Nephron (organoid): ENCODE measurements around the gene PAX7.

Experiments
- H3K27ac Mint-ChIP-seq, 3 experiments: 2 replicates each; pipeline ENCODE4 v1.8.0; 2020; ENCODE audit warnings: mixed read lengths in 3 of 3, mild to moderate bottlenecking in 2 of 3, moderate library complexity in 1 of 3
- H3K27me3 Mint-ChIP-seq: 2 replicates; pipeline ENCODE4 v1.8.0; 2021; ENCODE audit warnings: low read depth, mild to moderate bottlenecking, moderate library complexity, mixed read lengths
- H3K36me3 Mint-ChIP-seq: 2 replicates; pipeline ENCODE4 v1.8.0; 2020; ENCODE audit warnings: low read depth, mixed read lengths
- H3K4me1 Mint-ChIP-seq: 2 replicates; pipeline ENCODE4 v1.8.0; 2020; ENCODE audit warnings: mixed read lengths
- H3K4me3 Mint-ChIP-seq, 3 experiments: 2 replicates each; pipeline ENCODE4 v1.8.0; 2020; ENCODE audit warnings: mild to moderate bottlenecking in 3 of 3, mixed read lengths in 3 of 3, moderate library complexity in 2 of 3
- H3K9me3 Mint-ChIP-seq: 2 replicates; pipeline ENCODE4 v1.8.0; 2020; ENCODE audit warnings: mixed read lengths
- TF ChIP-seq, protein P1 (sequence below), 3 experiments: fragments of 200-600 bp; sonication (generic); IDR thresholded peaks; one replicate each; pipeline ENCODE4 v1.5.0; 2021; ENCODE audit warnings: antibody characterized with exemption in 3 of 3; ENCODE audit not compliant: unreplicated experiment in 3 of 3

The PAX7 gene

DNA sequence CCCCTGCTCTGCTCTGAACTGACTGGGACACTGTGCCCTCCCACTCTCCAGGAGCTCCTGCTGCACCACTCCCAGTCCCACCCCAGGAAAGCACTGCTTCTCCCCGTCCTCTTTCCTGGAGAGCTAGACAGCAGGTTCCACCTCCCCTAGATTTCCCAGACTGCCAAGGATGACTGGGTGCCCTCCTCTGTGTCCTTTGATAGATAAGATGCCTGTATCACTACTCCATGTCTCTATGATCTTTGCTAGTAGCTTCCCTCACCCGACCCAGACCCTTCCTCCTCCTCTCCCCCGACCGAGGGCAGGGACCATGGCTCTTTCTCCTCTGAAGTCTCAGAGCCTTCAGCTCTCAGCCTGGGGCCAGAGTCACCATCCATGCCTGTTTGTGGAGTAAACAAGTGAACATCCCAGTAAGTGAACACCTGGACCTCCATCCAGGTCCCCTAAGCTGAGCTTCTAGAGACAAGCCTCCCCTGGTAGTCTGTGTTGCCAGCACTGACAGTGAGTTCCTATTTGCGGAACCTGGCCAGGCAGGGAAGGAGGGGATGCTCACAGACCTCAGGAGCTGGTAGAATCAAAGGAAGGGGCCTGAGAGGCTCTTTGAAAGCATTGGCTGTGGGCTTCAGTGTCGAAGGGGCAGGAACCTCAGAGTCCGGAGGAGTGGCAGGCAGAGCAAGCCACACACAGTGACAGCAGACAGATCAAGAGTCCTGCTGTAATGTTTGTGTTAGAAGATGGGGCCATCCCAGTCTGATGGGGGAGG, 104.0 kb downstream of the PAX7 start:
- Mint-ChIP-seq H3K27me3 (peaks cover 32% of the 10 kb centered on the region), H3K4me3 (no peak overlapping the region), H3K4me1 (peaks cover 11% of the 10 kb centered on the region), H3K9me3 (no peaks in the 10 kb centered on the region), H3K27ac (peak overlapping the region in 1 of 3 experiments; percentile 23), H3K36me3 (no peaks in the 10 kb centered on the region)
- TF ChIP-seq, protein P1, sequence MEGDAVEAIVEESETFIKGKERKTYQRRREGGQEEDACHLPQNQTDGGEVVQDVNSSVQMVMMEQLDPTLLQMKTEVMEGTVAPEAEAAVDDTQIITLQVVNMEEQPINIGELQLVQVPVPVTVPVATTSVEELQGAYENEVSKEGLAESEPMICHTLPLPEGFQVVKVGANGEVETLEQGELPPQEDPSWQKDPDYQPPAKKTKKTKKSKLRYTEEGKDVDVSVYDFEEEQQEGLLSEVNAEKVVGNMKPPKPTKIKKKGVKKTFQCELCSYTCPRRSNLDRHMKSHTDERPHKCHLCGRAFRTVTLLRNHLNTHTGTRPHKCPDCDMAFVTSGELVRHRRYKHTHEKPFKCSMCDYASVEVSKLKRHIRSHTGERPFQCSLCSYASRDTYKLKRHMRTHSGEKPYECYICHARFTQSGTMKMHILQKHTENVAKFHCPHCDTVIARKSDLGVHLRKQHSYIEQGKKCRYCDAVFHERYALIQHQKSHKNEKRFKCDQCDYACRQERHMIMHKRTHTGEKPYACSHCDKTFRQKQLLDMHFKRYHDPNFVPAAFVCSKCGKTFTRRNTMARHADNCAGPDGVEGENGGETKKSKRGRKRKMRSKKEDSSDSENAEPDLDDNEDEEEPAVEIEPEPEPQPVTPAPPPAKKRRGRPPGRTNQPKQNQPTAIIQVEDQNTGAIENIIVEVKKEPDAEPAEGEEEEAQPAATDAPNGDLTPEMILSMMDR (IDR thresholded peaks at IDR 0.05; ENCODE audit: unreplicated experiment in 3 of 3), result no peak

DNA sequence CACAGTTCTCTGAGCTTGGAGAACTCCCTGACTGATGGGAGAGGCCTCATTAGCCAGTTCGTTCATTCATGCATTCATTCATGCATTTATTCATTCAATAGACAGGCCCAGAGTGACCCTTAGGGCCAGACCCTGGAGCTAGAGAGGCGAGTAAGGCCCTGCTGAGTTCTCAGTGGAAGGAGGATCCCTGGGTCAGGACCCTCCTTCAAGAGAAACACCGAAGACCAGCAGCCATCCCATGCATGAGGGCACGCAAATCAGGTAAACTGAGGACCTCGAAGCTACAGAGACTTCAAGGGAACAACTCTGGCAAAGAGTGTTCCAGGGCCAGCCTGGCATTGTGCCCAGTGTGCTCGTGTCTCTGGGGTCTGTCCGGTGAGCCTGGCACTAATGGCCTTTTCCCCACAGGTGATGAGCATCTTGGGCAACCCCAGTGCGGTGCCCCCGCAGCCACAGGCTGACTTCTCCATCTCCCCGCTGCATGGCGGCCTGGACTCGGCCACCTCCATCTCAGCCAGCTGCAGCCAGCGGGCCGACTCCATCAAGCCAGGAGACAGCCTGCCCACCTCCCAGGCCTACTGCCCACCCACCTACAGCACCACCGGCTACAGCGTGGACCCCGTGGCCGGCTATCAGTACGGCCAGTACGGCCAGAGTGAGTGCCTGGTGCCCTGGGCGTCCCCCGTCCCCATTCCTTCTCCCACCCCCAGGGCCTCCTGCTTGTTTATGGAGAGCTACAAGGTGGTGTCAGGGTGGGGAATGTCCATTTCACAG, 104.8 kb downstream of the PAX7 start:
- Mint-ChIP-seq H3K4me3 (no peak overlapping the region), H3K4me1 (peaks cover 11% of the 10 kb centered on the region), H3K9me3 (no peaks in the 10 kb centered on the region), H3K27ac (peak overlapping the region in 1 of 3 experiments; percentile 23), H3K36me3 (no peaks in the 10 kb centered on the region), H3K27me3 (peaks cover 36% of the 10 kb centered on the region)
- TF ChIP-seq, protein P1 (IDR thresholded peaks at IDR 0.05; ENCODE audit: unreplicated experiment in 3 of 3), result no peak

DNA sequence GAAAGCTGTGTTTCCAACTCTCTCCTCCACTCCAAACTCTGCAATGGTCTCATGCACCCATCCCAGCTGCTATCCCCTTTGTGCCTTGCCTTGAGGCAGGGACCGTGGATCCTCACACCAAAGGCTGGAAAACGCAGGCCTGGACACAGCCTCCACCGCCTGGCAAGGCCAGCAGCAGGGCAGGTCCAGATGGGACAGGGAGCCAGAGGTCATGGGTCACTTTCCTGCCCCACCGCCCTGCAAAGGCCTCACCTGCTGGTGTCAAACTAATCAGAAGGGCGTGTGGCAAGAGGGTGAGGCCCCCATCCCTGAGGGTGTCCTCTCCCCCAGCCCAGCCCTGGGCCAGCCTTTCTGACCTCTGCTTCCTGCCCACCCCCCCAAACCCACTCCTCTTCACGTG, 106.3 kb downstream of the PAX7 start:
- no peaks in the 10 kb centered on the region for H3K9me3 Mint-ChIP-seq
- H3K4me3 Mint-ChIP-seq, result no peak overlapping the region
- peaks cover 9% of the 10 kb centered on the region for H3K4me1 Mint-ChIP-seq
- H3K27me3 Mint-ChIP-seq, result peaks cover 49% of the 10 kb centered on the region
- no peaks in the 10 kb centered on the region for H3K36me3 Mint-ChIP-seq
- TF ChIP-seq, protein P1 (IDR thresholded peaks at IDR 0.05; ENCODE audit: unreplicated experiment in 3 of 3), result no peak
- H3K27ac Mint-ChIP-seq, result no peak overlapping the region

DNA sequence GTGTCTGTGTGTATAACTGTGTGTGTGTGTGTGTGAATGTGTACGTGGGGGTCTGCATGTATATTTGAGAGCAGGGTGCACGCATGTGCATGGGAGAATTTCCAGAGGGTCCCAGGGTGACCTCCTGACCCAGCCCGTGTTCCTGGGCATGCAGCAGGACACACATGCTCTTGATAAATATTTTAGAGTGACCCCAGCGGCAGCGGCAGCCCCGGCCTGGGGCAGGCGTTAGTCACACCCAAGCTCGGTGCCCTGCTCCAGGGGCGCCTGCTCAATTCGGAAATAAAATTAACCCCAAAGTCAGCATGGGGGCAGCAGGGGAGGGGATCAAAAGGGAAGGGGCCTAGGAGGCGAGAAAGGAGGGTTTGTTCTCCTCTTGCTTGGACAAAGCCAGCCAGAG, 107.5 kb downstream of the PAX7 start:
- TF ChIP-seq, protein P1 (IDR thresholded peaks at IDR 0.05; ENCODE audit: unreplicated experiment in 3 of 3), result no peak

DNA sequence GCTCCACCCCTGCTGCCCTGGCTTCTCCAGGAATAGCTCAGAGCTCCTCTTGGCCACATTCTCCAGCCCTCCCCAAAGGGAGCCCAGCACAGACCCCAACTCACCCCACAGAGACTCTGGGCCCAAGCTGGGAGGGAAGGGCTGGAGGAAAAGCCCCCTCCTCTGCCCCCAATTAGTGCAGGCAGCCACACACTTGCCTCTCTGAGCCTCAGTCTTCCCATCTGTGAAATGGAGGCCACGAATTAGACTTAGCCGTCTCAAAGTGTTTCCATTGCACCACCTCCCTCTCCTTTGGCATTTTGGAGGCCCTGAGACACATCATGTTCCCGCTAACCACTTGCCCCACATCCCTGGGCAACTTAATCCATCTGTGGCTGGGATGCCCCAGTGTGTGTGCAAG, 108.0 kb downstream of the PAX7 start:
- H3K4me1 Mint-ChIP-seq, result peaks cover 7% of the 10 kb centered on the region
- H3K27ac Mint-ChIP-seq, result no peak overlapping the region
- H3K27me3 Mint-ChIP-seq, result peaks cover 37% of the 10 kb centered on the region
- no peak overlapping the region for H3K4me3 Mint-ChIP-seq
- no peaks in the 10 kb centered on the region for H3K9me3 Mint-ChIP-seq
- H3K36me3 Mint-ChIP-seq, result no peaks in the 10 kb centered on the region
- TF ChIP-seq, protein P1 (IDR thresholded peaks at IDR 0.05; ENCODE audit: unreplicated experiment in 3 of 3), result no peak

More for the DNA sequence above, 107.5 kb downstream of the PAX7 start:
- Mint-ChIP-seq H3K27ac (no peak overlapping the region), H3K9me3 (no peaks in the 10 kb centered on the region), H3K27me3 (peaks cover 39% of the 10 kb centered on the region), H3K36me3 (no peaks in the 10 kb centered on the region), H3K4me3 (no peak overlapping the region), H3K4me1 (peaks cover 7% of the 10 kb centered on the region)
